C4-2B (cell line): ENCODE results near the gene CIAO2B.

Experiments used
- H3K27ac ChIP-seq: fragments of 450-650 bp; 2 replicates; pipeline ENCODE4 v1.5.1; 2017
- ZFX ChIP-seq: fragments of 450-650 bp; IDR thresholded peaks from 2 replicates; pipeline ENCODE4 v1.6.1; 2017
- TF ChIP-seq, protein P1 (sequence below): fragments of 450-650 bp; conservative IDR thresholded peaks from 2 replicates; pipeline ENCODE4 v1.5.1; 2017; ENCODE audit warnings: mild to moderate bottlenecking

The CIAO2B gene

DNA sequence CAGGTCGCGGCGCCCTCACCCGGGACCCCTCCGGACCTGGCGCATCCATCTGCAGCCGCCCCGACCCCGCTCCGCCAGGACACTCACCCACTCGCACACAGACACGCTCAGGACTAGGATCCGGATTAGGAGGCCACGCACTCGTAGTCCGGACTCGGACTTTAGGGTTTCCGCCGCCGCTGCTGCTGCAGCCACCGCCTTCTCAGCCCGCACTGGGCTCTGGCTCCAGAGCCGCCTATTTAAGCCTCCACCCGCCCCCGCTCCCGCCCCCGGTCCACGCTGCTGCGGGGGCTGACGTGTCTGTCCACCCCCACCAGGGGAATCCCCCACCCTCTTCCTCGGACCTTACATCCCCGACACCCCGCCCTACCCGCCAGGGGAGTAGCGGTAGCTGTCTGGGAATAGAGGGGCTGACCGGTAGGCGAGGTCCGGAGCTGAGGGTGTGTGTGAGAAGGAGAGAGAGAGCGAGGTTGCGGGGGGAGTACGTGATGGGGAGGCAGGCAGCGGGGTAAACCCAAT lies 8.8 kb downstream of the CIAO2B start, which contains the start of gene RRAD:
TSS of gene RRAD (minus strand) at position 214 of the 519 bp plus-strand sequence. CDS start 356 bp downstream, outside the sequence.
- TF ChIP-seq ZFX: no peak
- TF ChIP-seq, protein P1, sequence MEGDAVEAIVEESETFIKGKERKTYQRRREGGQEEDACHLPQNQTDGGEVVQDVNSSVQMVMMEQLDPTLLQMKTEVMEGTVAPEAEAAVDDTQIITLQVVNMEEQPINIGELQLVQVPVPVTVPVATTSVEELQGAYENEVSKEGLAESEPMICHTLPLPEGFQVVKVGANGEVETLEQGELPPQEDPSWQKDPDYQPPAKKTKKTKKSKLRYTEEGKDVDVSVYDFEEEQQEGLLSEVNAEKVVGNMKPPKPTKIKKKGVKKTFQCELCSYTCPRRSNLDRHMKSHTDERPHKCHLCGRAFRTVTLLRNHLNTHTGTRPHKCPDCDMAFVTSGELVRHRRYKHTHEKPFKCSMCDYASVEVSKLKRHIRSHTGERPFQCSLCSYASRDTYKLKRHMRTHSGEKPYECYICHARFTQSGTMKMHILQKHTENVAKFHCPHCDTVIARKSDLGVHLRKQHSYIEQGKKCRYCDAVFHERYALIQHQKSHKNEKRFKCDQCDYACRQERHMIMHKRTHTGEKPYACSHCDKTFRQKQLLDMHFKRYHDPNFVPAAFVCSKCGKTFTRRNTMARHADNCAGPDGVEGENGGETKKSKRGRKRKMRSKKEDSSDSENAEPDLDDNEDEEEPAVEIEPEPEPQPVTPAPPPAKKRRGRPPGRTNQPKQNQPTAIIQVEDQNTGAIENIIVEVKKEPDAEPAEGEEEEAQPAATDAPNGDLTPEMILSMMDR: no peak
- H3K27ac ChIP-seq: no peak within 1 kb of the TSS

DNA sequence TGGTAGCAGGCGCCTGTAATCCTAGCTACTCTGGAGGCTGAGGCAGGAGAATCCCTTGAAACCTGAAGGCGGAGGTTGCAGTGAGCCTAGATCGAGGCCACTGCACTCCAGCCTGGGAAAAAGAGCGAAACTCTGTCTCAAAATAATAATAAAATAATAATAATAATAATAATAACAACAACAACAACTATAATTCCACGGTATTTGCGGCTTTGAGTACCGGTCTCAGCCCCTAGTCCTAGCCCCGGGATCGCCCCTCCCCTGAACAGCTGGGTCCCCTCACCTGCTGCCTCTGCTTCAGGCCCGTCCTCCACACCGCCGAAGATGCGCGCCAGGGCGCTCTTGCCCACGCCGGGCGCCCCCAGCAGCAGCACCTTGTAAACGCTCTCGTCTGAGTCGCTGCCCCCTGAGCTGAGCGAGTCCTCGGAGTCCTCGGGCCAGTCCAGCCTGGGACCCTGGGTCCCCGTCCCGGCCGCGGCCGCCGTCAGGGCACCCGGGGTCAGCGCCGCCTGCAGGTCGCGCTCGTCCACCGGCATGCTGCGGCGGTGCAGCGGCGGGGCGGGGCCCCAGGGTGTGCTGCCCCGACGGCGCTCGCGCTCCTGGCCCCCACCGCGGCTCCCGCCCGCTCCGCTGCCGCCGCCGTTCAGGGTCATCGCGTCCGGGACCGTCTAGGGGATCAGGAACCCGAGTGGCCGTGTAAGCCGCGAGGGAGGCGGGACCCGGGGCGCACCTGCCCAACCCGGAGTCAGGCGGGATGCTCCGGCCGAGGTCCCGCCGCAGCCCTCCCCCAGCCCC lies 9.5 kb downstream of the CIAO2B start:
- no peak overlapping the region for H3K27ac ChIP-seq
- no peak for TF ChIP-seq ZFX
- TF ChIP-seq, protein P1: no peak; the same call in 1 of the 2 replicates

DNA sequence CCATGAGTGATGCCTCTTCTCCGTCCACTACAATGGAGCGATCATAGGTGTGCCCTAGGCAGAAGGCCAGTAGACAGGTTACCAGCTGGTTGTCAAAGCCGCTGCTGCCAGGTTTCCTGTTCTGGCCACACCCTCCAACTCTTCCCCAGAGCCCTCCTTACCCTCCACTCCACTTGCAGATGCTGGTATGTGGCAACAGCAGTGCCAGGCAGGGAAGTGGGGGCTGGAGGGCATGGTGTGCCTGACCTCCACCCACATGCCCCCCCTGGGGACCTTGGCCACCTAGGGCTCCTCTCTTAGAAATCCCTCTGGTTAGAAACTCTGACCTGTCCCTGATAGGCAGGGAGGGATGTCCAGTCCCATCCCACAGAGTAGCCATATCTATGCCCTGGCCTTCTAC lies 10.3 kb downstream of the CIAO2B start:
- H3K27ac ChIP-seq: no peak overlapping the region

DNA sequence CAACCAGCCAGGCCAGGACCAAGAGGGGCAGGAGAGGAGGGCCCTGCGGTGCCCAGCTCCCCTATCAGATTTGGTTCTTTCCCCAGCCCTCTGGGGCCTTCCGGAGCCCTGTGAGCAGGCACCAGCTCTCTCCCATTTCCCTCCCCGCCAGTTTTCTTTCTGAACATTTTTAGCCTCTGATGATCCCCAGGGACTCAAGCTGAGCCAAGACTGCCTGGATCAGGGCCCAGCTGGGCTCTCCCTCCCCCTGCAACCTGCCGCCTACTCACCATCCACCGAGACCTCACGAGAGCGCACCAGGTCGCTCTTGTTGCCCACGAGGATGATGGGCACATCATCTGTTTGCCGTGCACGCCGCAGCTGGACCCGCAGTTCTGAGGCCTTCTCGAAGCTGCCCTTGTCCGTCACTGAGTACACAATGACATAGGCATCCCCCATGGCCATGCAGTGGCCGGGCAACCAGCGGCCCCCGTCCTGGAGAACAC lies 10.9 kb downstream of the CIAO2B start:
- no peak overlapping the region for H3K27ac ChIP-seq
- TF ChIP-seq ZFX: no peak
- TF ChIP-seq, protein P1: no peak

More for the DNA sequence above, 10.3 kb downstream of the CIAO2B start:
- TF ChIP-seq, protein P1: no peak

DNA sequence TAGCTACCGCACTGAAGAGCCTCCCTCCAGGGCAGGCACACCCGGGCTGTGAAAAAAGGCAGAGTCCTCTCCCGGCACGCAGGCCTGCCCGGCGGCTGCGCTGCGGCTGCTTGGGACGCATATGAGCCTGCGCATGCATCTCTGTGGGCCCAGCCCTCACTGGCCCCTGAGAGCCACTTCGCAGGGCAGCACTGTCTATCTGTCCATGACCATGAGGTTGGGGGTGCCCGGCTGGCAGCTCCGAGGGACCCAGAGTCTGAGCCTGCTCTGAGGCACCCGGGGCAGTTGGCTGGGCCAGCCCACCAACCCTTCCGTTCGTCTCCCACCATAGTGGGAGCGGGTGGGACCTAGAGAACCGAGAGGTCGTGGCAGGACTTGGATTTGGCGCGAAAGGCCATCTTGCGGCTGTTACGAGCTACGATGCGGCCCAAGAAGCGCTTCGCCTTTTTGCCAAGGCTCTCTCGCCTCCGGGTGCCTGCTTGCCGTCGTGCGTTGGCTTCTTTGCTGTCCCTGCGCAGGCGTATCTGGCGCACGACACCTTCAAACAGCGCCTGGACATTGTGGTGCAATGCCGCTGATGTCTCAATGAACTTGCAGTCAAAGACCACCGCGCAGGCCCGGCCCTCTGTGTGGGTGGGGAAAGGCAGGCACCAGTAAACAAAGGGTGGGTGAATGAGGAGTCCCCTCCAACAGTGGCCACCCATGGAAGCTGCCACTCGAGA lies 12.3 kb downstream of the CIAO2B start:
- H3K27ac ChIP-seq: no peak overlapping the region
- TF ChIP-seq ZFX: no peak
- TF ChIP-seq, protein P1: no peak

DNA sequence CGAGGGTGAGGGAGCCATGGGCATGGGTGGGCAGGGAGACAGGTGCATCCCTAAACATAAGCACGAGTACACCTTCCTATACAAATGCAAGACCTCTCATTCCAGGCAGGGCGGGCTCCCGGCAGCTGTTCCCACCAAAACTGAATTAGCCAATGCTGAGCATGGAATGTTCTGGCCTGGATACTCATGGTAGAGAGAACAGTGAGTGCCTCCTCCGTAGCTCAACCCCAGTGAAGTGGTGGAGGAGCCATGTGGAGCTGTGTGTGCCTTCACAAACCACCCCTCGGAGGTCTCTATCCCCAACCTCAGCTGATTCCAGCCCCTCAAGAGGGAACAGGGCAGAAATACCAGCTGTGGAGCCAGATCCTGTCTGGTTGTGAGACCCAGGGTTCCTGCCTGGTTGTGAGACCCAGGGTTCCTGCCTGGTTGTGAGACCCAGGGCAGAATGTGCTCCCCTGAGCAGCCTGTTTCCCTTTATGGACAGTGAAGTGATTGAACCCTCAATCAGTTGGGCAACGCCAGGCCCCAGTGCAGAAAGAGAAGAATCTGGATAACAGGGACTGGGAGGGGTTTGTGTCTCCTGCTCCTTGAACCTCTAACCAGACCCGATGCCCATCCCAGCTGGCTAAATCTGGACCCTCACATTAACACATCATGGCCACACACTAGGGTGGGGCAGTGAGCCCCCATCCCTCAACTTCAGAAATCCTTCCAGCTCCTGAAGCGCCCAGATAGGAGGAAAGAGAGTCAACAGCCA lies 13.1 kb downstream of the CIAO2B start:
- TF ChIP-seq, protein P1: no peak
- no peak for TF ChIP-seq ZFX
- H3K27ac ChIP-seq: no peak overlapping the region
